Bronchial epithelial cell (primary cell): ENCODE measurements around the gene GRIFIN. TPM values are rescaled to one million over a fixed set of nuclear protein-coding genes. Genes with fewer than 3 reads are reported as not detected.

Experiments used
- DNase-seq: peaks from one replicate; pipeline ENCODE4 v3.0.0-alpha.2; 2010; ENCODE audit warnings: low read depth
- FAIRE-seq: peaks from 2 replicates; lab custom pipeline; 2011; peaks lifted over from hg19 to GRCh38; lab: Jason Lieb, UNC
- H3K27me3 ChIP-seq: 2 replicates; pipeline ENCODE4 v1.5.1; 2011; ENCODE audit warnings: low read length; ENCODE audit not compliant: control insufficient read depth, insufficient read depth
- H3K36me3 ChIP-seq: 2 replicates; pipeline ENCODE4 v1.5.1; 2011; ENCODE audit warnings: low read length; ENCODE audit not compliant: control insufficient read depth, insufficient read depth
- H3K4me3 ChIP-seq: 2 replicates; pipeline ENCODE4 v1.5.1; 2011; ENCODE audit warnings: mild to moderate bottlenecking, low read depth, low read length, control low read depth
- CTCF ChIP-seq: IDR thresholded peaks from 2 replicates; pipeline ENCODE4 v1.5.1; 2011; ENCODE audit warnings: mild to moderate bottlenecking, moderate library complexity, low read length, control low read depth, inconsistent platforms; ENCODE audit not compliant: insufficient read depth, severe bottlenecking
- total RNA-seq: library from RNA; depleted of rRNA; stranded (reverse); fragments of >200 nt; gene quantifications from 2 replicates; pipeline ENCODE4 v1.2.1, GENCODE V29; 2014

The GRIFIN gene
- total RNA-seq, 1 donor from 2014 or later = not detected

DNA sequence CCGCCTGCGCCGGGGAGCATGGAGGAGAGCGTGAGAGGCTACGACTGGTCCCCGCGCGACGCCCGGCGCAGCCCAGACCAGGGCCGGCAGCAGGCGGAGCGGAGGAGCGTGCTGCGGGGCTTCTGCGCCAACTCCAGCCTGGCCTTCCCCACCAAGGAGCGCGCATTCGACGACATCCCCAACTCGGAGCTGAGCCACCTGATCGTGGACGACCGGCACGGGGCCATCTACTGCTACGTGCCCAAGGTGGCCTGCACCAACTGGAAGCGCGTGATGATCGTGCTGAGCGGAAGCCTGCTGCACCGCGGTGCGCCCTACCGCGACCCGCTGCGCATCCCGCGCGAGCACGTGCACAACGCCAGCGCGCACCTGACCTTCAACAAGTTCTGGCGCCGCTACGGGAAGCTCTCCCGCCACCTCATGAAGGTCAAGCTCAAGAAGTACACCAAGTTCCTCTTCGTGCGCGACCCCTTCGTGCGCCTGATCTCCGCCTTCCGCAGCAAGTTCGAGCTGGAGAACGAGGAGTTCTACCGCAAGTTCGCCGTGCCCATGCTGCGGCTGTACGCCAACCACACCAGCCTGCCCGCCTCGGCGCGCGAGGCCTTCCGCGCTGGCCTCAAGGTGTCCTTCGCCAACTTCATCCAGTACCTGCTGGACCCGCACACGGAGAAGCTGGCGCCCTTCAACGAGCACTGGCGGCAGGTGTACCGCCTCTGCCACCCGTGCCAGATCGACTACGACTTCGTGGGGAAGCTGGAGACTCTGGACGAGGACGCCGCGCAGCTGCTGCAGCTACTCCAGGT, 43.1 kb downstream of the GRIFIN start:
- Histone ChIP-seq H3K4me3 (no peak overlapping the region), H3K36me3 (peaks cover 7% of the 10 kb centered on the region), H3K27me3 (no peaks in the 10 kb centered on the region)
- FAIRE-seq = no peak
- no peak for DNase-seq
- no peak for TF ChIP-seq CTCF

DNA sequence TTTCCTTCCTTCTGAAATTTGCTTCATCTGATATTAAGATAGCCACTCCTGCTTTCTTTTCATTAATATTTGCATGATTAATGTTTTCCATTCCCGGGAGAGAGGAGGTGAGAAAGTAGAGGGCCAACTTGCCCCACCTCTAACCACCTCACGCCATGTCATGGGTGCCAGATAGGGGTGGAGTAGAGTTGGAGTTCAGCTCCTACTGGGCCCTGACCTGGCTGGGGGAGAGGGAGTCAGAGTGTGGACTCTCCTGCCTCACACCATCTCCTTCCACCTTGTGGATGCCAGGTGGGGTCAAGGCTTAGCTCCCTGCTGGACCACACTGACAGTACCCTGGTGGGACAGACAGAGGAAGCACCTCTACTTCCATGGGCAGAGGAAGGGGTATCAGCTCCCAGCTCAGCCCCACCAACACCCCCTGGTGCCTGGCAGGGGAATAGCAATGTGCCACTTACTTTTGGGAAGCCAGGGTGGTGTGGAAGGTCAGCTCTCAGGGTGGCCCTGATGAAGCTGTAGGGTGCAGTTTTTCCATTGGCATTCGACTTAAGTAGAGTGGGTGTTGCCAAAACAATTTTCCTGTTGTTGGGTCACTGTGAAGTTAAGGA, 44.8 kb downstream of the GRIFIN start:
- no peak for FAIRE-seq
- peak; percentile 56 for TF ChIP-seq CTCF
- Histone ChIP-seq H3K36me3 (peaks cover 7% of the 10 kb centered on the region), H3K27me3 (no peaks in the 10 kb centered on the region), H3K4me3 (no peak overlapping the region)
- no peak for DNase-seq

DNA sequence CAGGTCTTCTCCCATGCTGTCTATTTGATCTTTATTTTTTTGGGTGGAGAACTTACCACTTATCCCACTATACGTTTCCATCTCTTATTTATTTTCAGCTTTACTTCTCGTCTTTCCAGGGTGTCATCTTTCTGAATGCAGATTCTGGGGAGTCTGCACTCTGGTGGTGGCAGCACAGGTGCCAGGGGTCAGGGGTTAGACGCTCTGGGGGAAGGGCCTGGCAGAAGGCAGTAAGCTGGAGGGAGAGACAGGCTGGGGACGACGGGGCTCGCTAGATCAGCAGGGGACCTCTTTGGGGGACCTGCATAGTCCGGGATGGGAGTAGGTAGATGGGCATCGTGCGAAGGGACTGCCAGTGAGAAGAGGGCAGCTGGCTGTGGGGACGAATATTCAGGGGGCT, 50.4 kb downstream of the GRIFIN start:
- Histone ChIP-seq H3K36me3 (no peaks in the 10 kb centered on the region), H3K27me3 (no peaks in the 10 kb centered on the region), H3K4me3 (no peak overlapping the region)
- TF ChIP-seq CTCF = no peak
- DNase-seq (no peak), FAIRE-seq (no peak)

Other genes starting within 250 kb of the GRIFIN start
- gene MAD1L1, start 243.5 kb downstream of the GRIFIN start, total RNA-seq = 57.4 TPM in 2 replicates
- gene MRM2, start 234.2 kb downstream of the GRIFIN start, total RNA-seq = 19.7 and 21.1 TPM in 2 replicates
- 7.9 and 16.0 TPM in 2 replicates for gene NUDT1, start 234.2 kb downstream of the GRIFIN start, total RNA-seq
- 8.7 and 12.9 TPM in 2 replicates for gene SNX8, start 162.0 kb downstream of the GRIFIN start, total RNA-seq
- gene EIF3B, start 121.6 kb downstream of the GRIFIN start, total RNA-seq = 195 and 262 TPM in 2 replicates
- 0.51 and 0.79 TPM in 2 replicates for gene CHST12, start 72.8 kb downstream of the GRIFIN start, total RNA-seq
- 4.5 and 6.8 TPM in 2 replicates for gene LFNG, start 43.4 kb upstream of the GRIFIN start, total RNA-seq
- gene BRAT1, start 79.1 kb upstream of the GRIFIN start, total RNA-seq = 12.1 and 13.3 TPM in 2 replicates
- 6.3 and 6.9 TPM in 2 replicates for gene IQCE, start 82.6 kb upstream of the GRIFIN start, total RNA-seq
- gene TTYH3, start 155.6 kb upstream of the GRIFIN start, total RNA-seq = 5.8 and 12.3 TPM in 2 replicates
- gene AMZ1, start 211.8 kb upstream of the GRIFIN start, total RNA-seq = not detected in 2 replicates